Measurements from ENCODE around the gene GNB1.

GRCh38 chr1:1752636-1753606 is 138.0 kb downstream of the GNB1 start:
- peak in 1 of 7 experiments; percentile 8 for TF ChIP-seq CTCF (IDR thresholded peaks at IDR 0.05)
- TF ChIP-seq POLR2AphosphoS5 (IDR thresholded peaks at IDR 0.05) = no peak
